Hepatocyte (in vitro differentiated cells): Measurements from ENCODE around the gene ABCB11.

Source experiments
- CTCF ChIP-seq: fragments of 200-600 bp; sonication (generic); IDR thresholded peaks from 2 replicates; pipeline ENCODE4 v1.5.1; 2016; ENCODE audit warnings: antibody characterized with exemption, mild to moderate bottlenecking; ENCODE audit not compliant: poor library complexity
- EZH2phosphoT487 ChIP-seq: fragments of 200-600 bp; sonication (generic); IDR thresholded peaks from one replicate; pipeline ENCODE4 v1.6.1; 2018; ENCODE audit warnings: antibody characterized with exemption, mild to moderate bottlenecking, low read depth, moderate library complexity; ENCODE audit not compliant: unreplicated experiment, severe bottlenecking

- no peak for TF ChIP-seq CTCF
- no peak for TF ChIP-seq EZH2phosphoT487
Observed at GRCh38 chr2:169007356-169007755, 23.8 kb downstream of the ABCB11 start.
